H1 (cell line): Measurements from ENCODE around the gene KCNMA1.

ENCODE experiments used
- ATF2 ChIP-seq: IDR thresholded peaks from 2 replicates; pipeline ENCODE4 v1.6.1; 2012; ENCODE audit warnings: low read length, inconsistent platforms
- CEBPB ChIP-seq: IDR thresholded peaks from 2 replicates; pipeline ENCODE4 v1.6.1; 2012; ENCODE audit warnings: low read depth, low read length
- CTCF ChIP-seq, 3 experiments: IDR thresholded peaks; 1 replicate in 2 of 3; 2 replicates in 1 of 3; pipeline versions ENCODE4 v1.5.1 to v1.6.1; 2011; ENCODE audit warnings: low read length in 3 of 3, mild to moderate bottlenecking in 3 of 3, inconsistent platforms in 2 of 3, low read depth in 1 of 3, moderate library complexity in 1 of 3; ENCODE audit not compliant: insufficient read depth in 1 of 3; ENCODE audit errors: control extremely low read depth in 1 of 3
- E2F6 ChIP-seq: IDR thresholded peaks from 2 replicates; pipeline ENCODE4 v1.6.1; 2012; ENCODE audit warnings: inconsistent platforms
- EGR1 ChIP-seq: IDR thresholded peaks from 2 replicates; pipeline ENCODE4 v1.6.1; 2011; ENCODE audit warnings: low read depth, low read length, borderline replicate concordance
- GABPA ChIP-seq: IDR thresholded peaks from 2 replicates; pipeline ENCODE4 v1.6.1; 2011; ENCODE audit warnings: mild to moderate bottlenecking, low read length, moderate library complexity, borderline replicate concordance; ENCODE audit not compliant: insufficient read depth
- JUND ChIP-seq: IDR thresholded peaks from 2 replicates; pipeline ENCODE4 v1.6.1; 2011; ENCODE audit warnings: mild to moderate bottlenecking, improper control_type of control experiment, low read length
- KDM1A ChIP-seq: fragments of 200-600, 300-600 bp; sonication (generic); IDR thresholded peaks from 2 replicates; pipeline ENCODE4 v1.7.1; 2016; ENCODE audit warnings: mild to moderate bottlenecking, low read length, borderline replicate concordance
- NRF1 ChIP-seq: IDR thresholded peaks from 2 replicates; pipeline ENCODE4 v1.6.1; 2011; ENCODE audit warnings: mild to moderate bottlenecking, low read depth, low read length, improper control_type of control experiment
- POLR2A ChIP-seq, 2 experiments: IDR thresholded peaks; 1 replicate in 1 of 2; 2 replicates in 1 of 2; pipeline ENCODE4 v1.6.1; 2011; ENCODE audit warnings: low read depth in 2 of 2, low read length in 2 of 2, mild to moderate bottlenecking in 2 of 2; ENCODE audit errors: control extremely low read depth in 1 of 2
- RNF2 ChIP-seq: fragments of 200-900, 300-1000 bp; sonication (generic); IDR thresholded peaks from 2 replicates; pipeline ENCODE4 v1.7.1; 2016; ENCODE audit warnings: borderline replicate concordance, low read depth, mild to moderate bottlenecking, antibody characterized with exemption, low read length; ENCODE audit not compliant: poor library complexity, severe bottlenecking; ENCODE audit errors: missing control alignments
- SAP30 ChIP-seq: fragments of 300-600 bp; sonication (generic); IDR thresholded peaks from 2 replicates; pipeline ENCODE4 v1.7.1; 2012; ENCODE audit warnings: low read length, moderate library complexity, mild to moderate bottlenecking, inconsistent platforms; ENCODE audit not compliant: insufficient read depth, insufficient replicate concordance
- SP1 ChIP-seq: IDR thresholded peaks from 2 replicates; pipeline ENCODE4 v1.6.1; 2011; ENCODE audit warnings: low read depth, low read length
- YY1 ChIP-seq: IDR thresholded peaks from 2 replicates; pipeline ENCODE4 v1.6.1; 2011; ENCODE audit warnings: low read depth, mild to moderate bottlenecking, low read length

GRCh38 chr10:77210645-77211044 lies 427.0 kb downstream of the KCNMA1 start:
- no peak for TF ChIP-seq CTCF (IDR thresholded peaks at IDR 0.05; ENCODE audit: control extremely low read depth in 1 of 3, insufficient read depth in 1 of 3, low read depth in 1 of 3, low read length in 3 of 3)
- TF ChIP-seq EGR1: no peak
- no peak for TF ChIP-seq RNF2
- no peak for TF ChIP-seq SAP30
- no peak for TF ChIP-seq GABPA
- TF ChIP-seq CEBPB: no peak
- TF ChIP-seq POLR2A (IDR thresholded peaks at IDR 0.05; ENCODE audit: control extremely low read depth in 1 of 2, low read depth in 2 of 2, low read length in 2 of 2): no peak
- TF ChIP-seq ATF2: no peak
- no peak for TF ChIP-seq SP1
- TF ChIP-seq E2F6: no peak
- no peak for TF ChIP-seq KDM1A
- no peak for TF ChIP-seq NRF1
- TF ChIP-seq JUND: no peak
- TF ChIP-seq YY1: no peak
